Measurements from ENCODE around the gene JARID2. TPM values are rescaled to one million over a fixed set of nuclear protein-coding genes. Genes with fewer than 3 reads are reported as not detected.

JARID2 gene
- total and polyA plus RNA-seq, 2 of the 4 experiments (the other 2 are of a cell fraction): 9.6 to 12.9 TPM

DNA sequence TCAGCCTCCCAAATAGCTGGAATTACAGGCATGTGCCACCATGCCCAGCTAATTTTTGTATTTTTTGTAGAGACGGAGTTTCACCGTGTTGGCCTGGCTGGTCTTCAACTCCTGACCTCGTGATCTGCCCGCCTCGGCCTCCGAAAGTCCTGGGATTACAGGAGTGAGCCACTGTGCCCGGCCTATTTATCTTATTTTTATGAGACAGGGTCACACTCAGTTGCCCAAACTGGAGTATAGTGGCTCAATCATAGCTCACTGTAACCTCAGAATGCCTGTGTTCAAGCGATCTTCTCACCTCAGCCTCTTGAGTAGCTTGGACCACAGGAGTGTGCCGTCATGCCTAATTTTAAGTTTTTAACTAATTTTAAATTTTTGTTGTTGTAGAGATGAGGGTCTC lies 114.4 kb downstream of the JARID2 start:
- ChIA-PET CTCF (no interaction called here), POLR2A (ENCODE audit: unreplicated experiment) (no interaction called here)
- Histone ChIP-seq H3K18ac (ENCODE audit: low read depth, low read length) (no peak overlapping the region), H3K4me1 (ENCODE audit: control insufficient read depth, insufficient read depth, low read length) (peaks cover 22% of the 10 kb centered on the region), H3K9me3 (ENCODE audit: control insufficient read depth, insufficient read depth, low read length) (no peaks in the 10 kb centered on the region), H3K4me3 (ENCODE audit: insufficient read depth, low read depth, low read length) (no peak overlapping the region), H2AFZ (replicated peaks; ENCODE audit: low read length, poor library complexity) (no peak overlapping the region), H2BK5ac (ENCODE audit: low read depth, low read length, poor library complexity, severe bottlenecking) (no peak overlapping the region), H3K36me3 (ENCODE audit: control insufficient read depth, insufficient read depth, low read length) (no peaks in the 10 kb centered on the region), H3K4me2 (ENCODE audit: low read depth, low read length) (no peak overlapping the region), H4K5ac (ENCODE audit: low read depth, low read length) (no peak overlapping the region), H3K9ac (ENCODE audit: low read depth, low read length) (no peak overlapping the region), H2AK9ac (replicated peaks; ENCODE audit: low read depth, low read length, poor library complexity) (no peak overlapping the region), H4K20me1 (ENCODE audit: insufficient read depth, low read length) (peaks cover 94% of the 10 kb centered on the region), H3K56ac (ENCODE audit: extremely low read depth, insufficient read depth, low read length) (no peak overlapping the region), H3K14ac (replicated peaks; ENCODE audit: low read depth, low read length) (no peak overlapping the region), H2AK5ac (ENCODE audit: low read depth, low read length) (0 out of 2 replicates have a peak overlapping the region, but pooled peaks have one; percentile 1), H2BK15ac (ENCODE audit: low read depth, low read length) (no peak overlapping the region), H3K23ac (ENCODE audit: low read depth, low read length) (no peak overlapping the region), H3K27me3 (ENCODE audit: control insufficient read depth, insufficient read depth, low read length) (no peaks in the 10 kb centered on the region), H2BK120ac (ENCODE audit: low read depth, low read length) (no peak overlapping the region), H3K27ac (ENCODE audit: insufficient read depth, low read length) (no peak overlapping the region), H4K8ac (ENCODE audit: low read depth in 2 of 2, low read length in 2 of 2) (no peak overlapping the region), H3K79me1 (ENCODE audit: low read depth in 1 of 2, low read length in 2 of 2) (peaks cover 38 to 88% of the 10 kb centered on the region in 2 experiments), H3K9me1 (ENCODE audit: insufficient read depth, low read length) (peaks cover 32% of the 10 kb centered on the region), H2BK20ac (ENCODE audit: low read depth, low read length) (no peak overlapping the region), H3K4ac (ENCODE audit: low read depth, low read length) (no peak overlapping the region), H4K91ac (ENCODE audit: insufficient read depth, low read depth, low read length) (no peak overlapping the region)
- WGBS, 2 experiments (ENCODE audit: extremely low coverage in 2 of 2, insufficient read length in 1 of 2): 92% methylated on average over 4 of the region's 9 CpGs; no CpG with 5 or more reads in 1 of the 2 experiments
- dilution Hi-C loops (cut with HindIII; ENCODE audit: low sequenced_read_pairs, unreplicated experiment) (no loop called here), in situ Hi-C loops (cut with MboI; ENCODE audit: low sequenced_read_pairs) (no loop called here), intact Hi-C loops (cut with micrococcal nuclease) (no loop called here)
- ATAC-seq (ENCODE audit: low read depth): no peak
- no peak for DNase-seq
- BruUV-seq (replicated peaks): no TSS peak
- TF ChIP-seq POLR2A (IDR thresholded peaks at IDR 0.05; ENCODE audit: low read depth, low read length): no peak
- TF ChIP-seq FOS (IDR thresholded peaks at IDR 0.05; ENCODE audit: low read depth, low read length): no peak
- no peak for TF ChIP-seq RCOR1 (IDR thresholded peaks at IDR 0.05; ENCODE audit: insufficient replicate concordance, low read length)
- TF ChIP-seq, protein P1, sequence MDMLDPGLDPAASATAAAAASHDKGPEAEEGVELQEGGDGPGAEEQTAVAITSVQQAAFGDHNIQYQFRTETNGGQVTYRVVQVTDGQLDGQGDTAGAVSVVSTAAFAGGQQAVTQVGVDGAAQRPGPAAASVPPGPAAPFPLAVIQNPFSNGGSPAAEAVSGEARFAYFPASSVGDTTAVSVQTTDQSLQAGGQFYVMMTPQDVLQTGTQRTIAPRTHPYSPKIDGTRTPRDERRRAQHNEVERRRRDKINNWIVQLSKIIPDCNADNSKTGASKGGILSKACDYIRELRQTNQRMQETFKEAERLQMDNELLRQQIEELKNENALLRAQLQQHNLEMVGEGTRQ (IDR thresholded peaks at IDR 0.05; ENCODE audit: low read depth, low read length): no peak
- no peak for TF ChIP-seq RAD21 (IDR thresholded peaks at IDR 0.05; ENCODE audit: low read length)
- TF ChIP-seq MXI1 (IDR thresholded peaks at IDR 0.05; ENCODE audit: borderline replicate concordance, low read depth, low read length): no peak
